Peyer's patch (tissue), 4 donors: Measurements from ENCODE around the gene FREM3. TPM values are rescaled to one million over a fixed set of nuclear protein-coding genes. Genes with fewer than 3 reads are reported as not detected.
"Not testable (repeated sequence)": the region's sequence is repeated elsewhere in the genome, so short reads cannot be mapped to it uniquely, and the experiment has no call there.

Experiments
- DNase-seq, 3 donors: peaks; one replicate each; pipeline ENCODE4 v3.0.0-alpha.2; 2017 to 2019
- H3K27ac ChIP-seq, 4 donors: fragments of 200-600 bp; sonication (generic); one replicate each; pipeline ENCODE4 v1.5.1; 2016 to 2019
- H3K27me3 ChIP-seq, 2 donors: fragments of 200-600 bp; sonication (generic); one replicate each; pipeline ENCODE4 v1.5.1; 2019
- H3K36me3 ChIP-seq, 3 donors: fragments of 200-600 bp; sonication (generic); one replicate each; pipeline ENCODE4 v1.5.1; 2016 to 2019
- H3K4me1 ChIP-seq, 4 donors: fragments of 200-600 bp; sonication (generic); one replicate each; pipeline ENCODE4 v1.5.1; 2016 to 2019
- H3K4me3 ChIP-seq, 4 donors: fragments of 200-600 bp; sonication (generic); 1 replicate in 3 of 4; 2 replicates in 1 of 4; pipeline ENCODE4 v1.5.1; 2016 to 2019; ENCODE audit warnings: mild to moderate bottlenecking in 1 of 4
- H3K9me3 ChIP-seq, 4 donors: fragments of 200-600 bp; sonication (generic); one replicate each; pipeline ENCODE4 v1.5.1; 2016 to 2019; ENCODE audit warnings: mild to moderate bottlenecking in 1 of 4
- POLR2A ChIP-seq, 2 donors: fragments of 450-650 bp; IDR thresholded peaks; one replicate each; pipeline ENCODE4 v1.5.1; 2017; ENCODE audit warnings: antibody characterized with exemption in 2 of 2, mild to moderate bottlenecking in 2 of 2, moderate library complexity in 2 of 2
- total RNA-seq, 4 donors: library from RNA; depleted of rRNA; stranded (reverse); fragments of >200 nt; gene quantifications; one replicate each; pipeline ENCODE4 v1.1.0, GENCODE V29; 2016
- TF ChIP-seq, protein P1 (sequence below), 6 experiments: fragments of 450-650 bp in 4 of 6; fragments of 200-600 bp in 2 of 6; sonication (generic) in 1 of 6; IDR thresholded peaks; one replicate each; pipeline ENCODE4 v1.5.1; 2017 to 2019; ENCODE audit warnings: antibody characterized with exemption in 6 of 6, mild to moderate bottlenecking in 3 of 6, moderate library complexity in 1 of 6

Gene FREM3
- total RNA-seq, 4 donors from 2014 or later: 0.83 TPM; not detected in 3

DNA sequence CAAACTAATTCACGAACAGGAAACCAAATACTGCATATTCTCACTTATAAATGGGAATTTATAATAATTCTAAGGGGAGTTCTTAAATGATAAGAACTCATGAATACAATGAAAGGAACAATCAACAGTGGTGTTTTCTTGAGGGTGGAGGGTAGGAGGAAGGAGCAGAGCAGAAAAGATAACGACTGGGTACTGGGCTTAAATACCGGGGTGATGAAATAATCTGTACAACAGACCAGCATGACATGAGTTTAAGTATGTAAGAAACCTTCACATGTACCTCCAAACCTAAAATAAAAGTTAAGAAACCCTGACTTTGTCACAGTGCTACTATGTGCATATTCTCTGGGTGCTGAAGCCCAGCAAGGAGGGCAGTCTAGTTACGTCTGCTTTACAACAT lies 6.6 kb downstream of the FREM3 start:
- TF ChIP-seq POLR2A (IDR thresholded peaks at IDR 0.05): no peak
- TF ChIP-seq, protein P1, sequence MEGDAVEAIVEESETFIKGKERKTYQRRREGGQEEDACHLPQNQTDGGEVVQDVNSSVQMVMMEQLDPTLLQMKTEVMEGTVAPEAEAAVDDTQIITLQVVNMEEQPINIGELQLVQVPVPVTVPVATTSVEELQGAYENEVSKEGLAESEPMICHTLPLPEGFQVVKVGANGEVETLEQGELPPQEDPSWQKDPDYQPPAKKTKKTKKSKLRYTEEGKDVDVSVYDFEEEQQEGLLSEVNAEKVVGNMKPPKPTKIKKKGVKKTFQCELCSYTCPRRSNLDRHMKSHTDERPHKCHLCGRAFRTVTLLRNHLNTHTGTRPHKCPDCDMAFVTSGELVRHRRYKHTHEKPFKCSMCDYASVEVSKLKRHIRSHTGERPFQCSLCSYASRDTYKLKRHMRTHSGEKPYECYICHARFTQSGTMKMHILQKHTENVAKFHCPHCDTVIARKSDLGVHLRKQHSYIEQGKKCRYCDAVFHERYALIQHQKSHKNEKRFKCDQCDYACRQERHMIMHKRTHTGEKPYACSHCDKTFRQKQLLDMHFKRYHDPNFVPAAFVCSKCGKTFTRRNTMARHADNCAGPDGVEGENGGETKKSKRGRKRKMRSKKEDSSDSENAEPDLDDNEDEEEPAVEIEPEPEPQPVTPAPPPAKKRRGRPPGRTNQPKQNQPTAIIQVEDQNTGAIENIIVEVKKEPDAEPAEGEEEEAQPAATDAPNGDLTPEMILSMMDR (IDR thresholded peaks at IDR 0.05): no peak
- no peaks in the 10 kb centered on the region for H3K9me3 ChIP-seq
- H3K27me3 ChIP-seq: no peaks in the 10 kb centered on the region
- H3K4me1 ChIP-seq: no peaks in the 10 kb centered on the region
- no peaks in the 10 kb centered on the region for H3K36me3 ChIP-seq
- no peak overlapping the region for H3K27ac ChIP-seq
- no peak overlapping the region for H3K4me3 ChIP-seq
- DNase-seq: no peak

DNA sequence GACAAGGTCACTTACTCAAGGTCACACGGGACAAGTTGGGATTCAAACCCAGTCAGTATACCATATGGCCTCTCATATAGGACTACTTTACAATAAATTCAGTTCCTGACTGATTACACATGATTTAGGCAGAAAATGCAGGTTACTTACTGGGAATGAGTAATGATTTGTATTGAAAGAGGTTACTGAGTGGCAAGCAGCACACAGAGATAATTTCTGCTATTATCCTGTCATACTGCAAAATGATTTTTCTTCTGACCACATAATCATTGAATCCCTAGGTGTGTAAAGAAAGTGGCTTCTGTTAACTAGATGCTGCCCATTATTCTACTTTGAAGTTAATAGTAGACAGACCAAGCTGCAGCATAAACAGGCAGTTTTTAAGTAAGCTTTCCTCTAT lies 8.2 kb downstream of the FREM3 start:
- H3K36me3 ChIP-seq: no peaks in the 10 kb centered on the region
- H3K27me3 ChIP-seq: no peaks in the 10 kb centered on the region
- H3K9me3 ChIP-seq: no peaks in the 10 kb centered on the region
- H3K4me3 ChIP-seq: no peak overlapping the region
- no peak overlapping the region for H3K27ac ChIP-seq
- no peaks in the 10 kb centered on the region for H3K4me1 ChIP-seq
- TF ChIP-seq POLR2A (IDR thresholded peaks at IDR 0.05): no peak
- TF ChIP-seq, protein P1 (IDR thresholded peaks at IDR 0.05): no peak
- no peak for DNase-seq

DNA sequence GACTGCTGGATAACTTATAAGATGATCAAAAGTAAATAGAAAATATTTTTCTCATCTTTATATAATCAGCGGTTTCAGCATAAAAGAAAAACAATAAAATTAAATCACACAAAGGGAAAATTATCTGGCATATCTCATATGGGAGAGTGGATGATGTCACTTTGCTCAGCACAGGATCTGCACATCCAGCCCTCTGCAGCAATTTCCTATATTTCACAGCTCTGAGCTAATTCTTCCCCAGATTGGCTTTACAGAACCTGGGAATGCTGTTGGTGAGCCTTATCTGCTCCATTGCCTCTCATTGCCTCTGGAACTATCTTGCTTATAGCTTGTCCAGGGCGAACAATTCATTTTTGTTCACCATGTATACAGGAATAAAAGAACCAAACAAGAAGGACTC lies 21.0 kb downstream of the FREM3 start:
- H3K27me3 ChIP-seq: no peaks in the 10 kb centered on the region
- H3K27ac ChIP-seq: no peak overlapping the region
- no peaks in the 10 kb centered on the region for H3K36me3 ChIP-seq
- H3K4me3 ChIP-seq: no peak overlapping the region
- DNase-seq: no peak
- no peak for TF ChIP-seq POLR2A (IDR thresholded peaks at IDR 0.05)
- TF ChIP-seq, protein P1 (IDR thresholded peaks at IDR 0.05): no peak
- no peaks in the 10 kb centered on the region for H3K4me1 ChIP-seq
- H3K9me3 ChIP-seq: no peaks in the 10 kb centered on the region

DNA sequence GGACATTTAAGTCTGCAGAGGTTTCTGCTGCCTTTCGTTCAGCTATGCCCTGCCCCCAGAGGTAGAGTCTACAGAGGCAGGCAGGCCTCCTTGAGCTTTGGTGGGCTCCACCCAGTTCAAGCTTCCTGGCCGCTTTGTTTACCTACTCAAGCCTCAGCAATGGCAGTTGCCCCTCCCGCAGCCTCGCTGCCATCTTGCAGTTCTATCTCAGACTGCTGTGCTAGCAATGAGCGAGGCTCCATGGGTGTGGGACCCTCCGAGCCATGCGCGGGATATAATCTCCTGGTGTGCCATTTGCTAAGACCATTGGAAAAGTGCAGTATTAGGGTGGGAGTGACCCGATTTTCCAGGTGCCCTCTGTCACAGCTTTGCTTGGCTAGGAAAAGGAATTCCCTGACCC lies 26.8 kb downstream of the FREM3 start:
- H3K36me3 ChIP-seq, DNase-seq, H3K27ac ChIP-seq, H3K4me3 ChIP-seq, H3K9me3 ChIP-seq, H3K27me3 ChIP-seq, H3K4me1 ChIP-seq: not testable (repeated sequence)

DNA sequence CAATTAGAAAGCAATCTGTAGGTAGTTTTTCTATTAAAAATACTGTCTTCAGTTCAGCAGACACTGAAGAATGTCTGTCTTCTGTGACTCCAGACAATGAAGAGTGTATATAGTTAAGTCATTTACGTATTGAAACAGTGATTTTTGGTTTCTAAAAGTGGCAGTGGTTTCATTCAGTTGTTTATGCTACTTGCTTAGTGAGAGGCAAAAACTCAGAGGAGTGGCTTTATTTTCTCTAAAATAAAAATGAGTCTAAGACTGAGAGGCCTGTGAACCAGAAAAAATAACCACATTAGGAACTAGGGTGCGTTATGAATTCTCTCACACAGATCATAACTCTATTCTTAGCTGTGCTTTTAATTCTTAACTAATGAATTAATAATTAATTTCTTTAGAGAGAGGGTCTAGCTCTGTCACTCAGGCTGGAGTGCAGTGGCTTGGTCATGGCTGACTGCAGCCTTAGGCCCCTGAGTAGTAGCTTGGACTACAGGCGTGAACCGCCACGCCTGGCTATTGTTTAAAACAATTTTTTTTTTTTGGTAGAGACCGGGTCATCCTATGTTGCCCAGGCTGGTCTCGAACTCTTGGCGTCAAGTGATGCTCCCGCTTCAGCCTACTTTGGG lies 31.4 kb downstream of the FREM3 start:
- Histone ChIP-seq H3K4me1 (no peaks in the 10 kb centered on the region), H3K36me3 (no peaks in the 10 kb centered on the region), H3K27me3 (no peaks in the 10 kb centered on the region), H3K9me3 (no peaks in the 10 kb centered on the region), H3K27ac (no peak overlapping the region), H3K4me3 (no peak overlapping the region)
- DNase-seq: no peak
- TF ChIP-seq, protein P1 (IDR thresholded peaks at IDR 0.05): no peak
- TF ChIP-seq POLR2A (IDR thresholded peaks at IDR 0.05): no peak

DNA sequence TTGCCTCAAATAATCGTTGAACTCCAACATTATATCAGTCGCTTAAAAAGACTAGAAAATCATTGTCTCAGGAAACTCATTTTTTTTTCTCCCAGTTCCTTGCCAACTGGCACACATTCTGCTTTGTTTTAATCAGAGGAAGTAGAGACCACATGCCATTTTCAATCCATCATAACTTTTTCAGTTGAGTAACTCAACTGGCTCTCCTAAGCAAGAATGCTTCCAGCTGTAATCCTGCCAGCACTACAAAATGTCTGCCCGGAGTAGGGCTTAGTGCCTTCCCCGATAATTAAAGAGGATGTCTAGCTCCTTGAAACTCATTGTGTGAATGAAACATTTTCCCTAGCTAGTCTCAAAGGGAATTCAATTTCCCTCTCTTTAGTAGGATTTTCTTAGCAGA lies 33.0 kb downstream of the FREM3 start:
- Histone ChIP-seq H3K36me3 (no peaks in the 10 kb centered on the region), H3K4me1 (no peaks in the 10 kb centered on the region), H3K9me3 (no peaks in the 10 kb centered on the region), H3K27me3 (no peaks in the 10 kb centered on the region), H3K27ac (no peak overlapping the region), H3K4me3 (no peak overlapping the region)
- no peak for DNase-seq
- TF ChIP-seq, protein P1 (IDR thresholded peaks at IDR 0.05): no peak
- no peak for TF ChIP-seq POLR2A (IDR thresholded peaks at IDR 0.05)
